ENCODE measurements around the gene ZNRD2.
A peak's percentile ranks its signal among the peaks of the same experiment; 100 is the strongest.

ZNRD2 gene

GRCh38 chr11:65610404-65610803 is 40.1 kb downstream of the ZNRD2 start:
- ATAC-seq, result no peak

GRCh38 chr11:65611028-65611757 is 40.9 kb downstream of the ZNRD2 start:
- ATAC-seq (no peak), DNase-seq (no peak)

More at GRCh38 chr11:65610404-65610803, 40.1 kb downstream of the ZNRD2 start:
- DNase-seq, result no peak

- no peak for DNase-seq
- no peak for ATAC-seq
Measured at GRCh38 chr11:65611758-65612603, 41.7 kb downstream of the ZNRD2 start.

GRCh38 chr11:65612691-65613090 is 42.4 kb downstream of the ZNRD2 start:
- no peak for DNase-seq
- ATAC-seq, result no peak

- DNase-seq, result no peak
- ATAC-seq, result no peak
Measured at GRCh38 chr11:65613091-65613928, 43.0 kb downstream of the ZNRD2 start.

GRCh38 chr11:65615229-65615949 is 45.1 kb downstream of the ZNRD2 start, which contains the start of gene PCNX3:
Gene PCNX3 (plus strand): TSS chr11:65615776. CDS start chr11:65616312, 536 bp downstream.
- ATAC-seq (peak; percentile 90), DNase-seq (peak; percentile 99)

GRCh38 chr11:65615950-65616574 is 45.8 kb downstream of the ZNRD2 start:
- DNase-seq, result peak; percentile 67
- no peak for ATAC-seq

GRCh38 chr11:65616575-65617001 is 46.3 kb downstream of the ZNRD2 start:
- ATAC-seq (no peak), DNase-seq (peak; percentile 38)

- no peak for ATAC-seq
- no peak for DNase-seq
Measured at GRCh38 chr11:65617136-65617850, 47.0 kb downstream of the ZNRD2 start.

- no peak for ATAC-seq
Measured at GRCh38 chr11:65617990-65618751, 47.9 kb downstream of the ZNRD2 start.

GRCh38 chr11:65618763-65619162 is 48.5 kb downstream of the ZNRD2 start:
- no peak for DNase-seq
- ATAC-seq, result no peak

More at GRCh38 chr11:65617990-65618751, 47.9 kb downstream of the ZNRD2 start:
- DNase-seq, result no peak

GRCh38 chr11:65619281-65619928 is 49.1 kb downstream of the ZNRD2 start:
- DNase-seq, result no peak
- ATAC-seq, result no peak

GRCh38 chr11:65620666-65621065 is 50.4 kb downstream of the ZNRD2 start:
- no peak for ATAC-seq

GRCh38 chr11:65621460-65621859 is 51.2 kb downstream of the ZNRD2 start:
- no peak for ATAC-seq
- no peak for DNase-seq

More at GRCh38 chr11:65620666-65621065, 50.4 kb downstream of the ZNRD2 start:
- DNase-seq, result no peak

Data from stimulated activated naive CD8-positive, alpha-beta T cell treated with anti-CD3 and anti-CD28 coated beads, Interleukin-15, Interleukin-2, amounts not matched to agents 100 U/mL and 50 U/mL, for 24 hours (primary cell).